CD4-positive, alpha-beta T cell treated with Interleukin-6 at 100 ng/mL for 8 hours (primary cell): ENCODE measurements around the gene STXBP5L.
"Not testable (repeated sequence)": the region's sequence is repeated elsewhere in the genome, so short reads cannot be mapped to it uniquely, and the experiment has no call there.

Experiments used
- DNase-seq: peaks from one replicate; pipeline ENCODE4 v3.0.0-alpha.2; 2020; ENCODE audit warnings: mixed read lengths, low spot score

Gene STXBP5L

GRCh38 chr3:121063628-121064027, 155.6 kb downstream of the STXBP5L start:
- no peak for DNase-seq

- DNase-seq, result no peak
These were observed 156.1 kb downstream of the STXBP5L start for GRCh38 chr3:121064121-121064520.

DNA sequence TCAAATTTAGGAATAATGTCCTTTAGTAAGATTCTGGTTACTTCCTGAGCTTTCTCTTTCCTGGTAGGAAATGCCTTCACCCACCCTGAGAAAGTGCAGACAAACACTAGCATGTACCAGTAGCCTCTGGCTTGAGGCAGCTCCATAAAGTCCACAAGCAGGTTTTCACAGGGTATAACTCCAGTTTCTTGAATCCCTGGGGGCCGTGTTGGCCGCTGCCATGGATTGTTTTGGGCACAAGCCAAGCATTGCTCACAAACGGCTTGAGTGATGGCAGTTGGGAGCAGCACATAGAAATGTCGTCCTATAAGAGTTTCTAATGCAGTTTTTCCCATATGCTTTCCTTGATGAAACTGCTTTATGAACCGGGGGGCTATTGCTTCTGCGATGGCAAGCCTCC, 164.1 kb downstream of the STXBP5L start:
- DNase-seq, result no peak

- DNase-seq, result no peak
These were observed 165.0 kb downstream of the STXBP5L start for GRCh38 chr3:121073011-121073410.

- no peak for DNase-seq
These were observed 167.2 kb downstream of the STXBP5L start for GRCh38 chr3:121075191-121075590.

DNA sequence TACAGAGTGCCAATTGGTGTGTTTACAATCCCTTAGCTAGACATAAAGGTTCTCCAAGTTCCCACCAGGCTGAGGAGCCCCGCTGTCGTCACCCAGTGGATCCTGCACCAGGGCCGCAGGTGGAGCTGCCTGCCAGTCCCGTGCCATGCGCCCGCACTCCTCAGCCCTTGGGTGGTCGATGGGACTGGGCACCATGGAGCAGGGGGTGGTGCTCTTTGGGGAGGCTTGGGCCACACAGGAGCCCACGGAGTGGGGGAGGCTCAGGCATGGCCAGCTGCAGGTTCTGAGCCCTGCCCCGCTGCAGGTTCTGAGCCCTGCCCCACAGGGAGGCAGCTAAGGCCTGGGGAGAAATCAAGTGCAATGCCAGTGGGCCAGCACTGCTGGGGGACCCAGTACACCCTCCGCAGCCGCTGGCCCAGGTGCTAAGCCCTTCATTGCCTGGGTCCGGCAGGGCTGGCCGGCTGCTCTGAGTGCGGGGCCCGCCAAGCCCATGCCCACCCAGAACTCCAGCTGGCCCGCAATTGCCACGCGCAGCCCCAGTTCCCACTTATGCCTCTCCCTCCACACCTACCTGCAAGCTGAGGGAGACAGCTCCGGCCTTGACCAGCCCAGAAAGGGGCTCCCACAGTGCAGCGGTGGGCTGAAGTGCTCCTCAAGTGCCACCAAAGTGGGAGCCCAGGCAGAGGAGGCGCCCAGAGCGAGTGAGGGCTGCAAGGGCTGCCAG, 170.5 kb downstream of the STXBP5L start:
- not testable (repeated sequence) for DNase-seq

- DNase-seq, result no peak
These were observed 188.9 kb downstream of the STXBP5L start for GRCh38 chr3:121096953-121097352.

GRCh38 chr3:121111086-121111485, 203.1 kb downstream of the STXBP5L start:
- DNase-seq, result not testable (repeated sequence)

- no peak for DNase-seq
These were observed 204.1 kb downstream of the STXBP5L start for GRCh38 chr3:121111914-121112612.

- DNase-seq, result no peak
These were observed 218.2 kb downstream of the STXBP5L start for GRCh38 chr3:121126033-121126706.

DNA sequence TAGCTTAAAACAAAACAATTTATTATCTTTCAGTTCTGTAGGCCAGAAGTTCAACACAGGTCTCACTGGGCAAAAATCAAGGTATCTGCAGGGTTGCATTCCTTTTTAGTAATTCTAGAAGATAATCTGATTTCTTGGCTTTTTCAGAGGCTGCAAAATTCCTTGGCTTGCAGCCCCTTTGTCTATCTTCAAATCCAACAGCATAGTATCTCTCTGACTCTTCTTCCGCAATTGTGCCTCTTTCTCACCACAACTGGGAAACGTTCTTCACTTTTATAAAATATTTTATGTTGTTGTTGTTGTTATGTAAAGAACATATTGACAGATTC, 218.7 kb downstream of the STXBP5L start:
- DNase-seq, result no peak

DNA sequence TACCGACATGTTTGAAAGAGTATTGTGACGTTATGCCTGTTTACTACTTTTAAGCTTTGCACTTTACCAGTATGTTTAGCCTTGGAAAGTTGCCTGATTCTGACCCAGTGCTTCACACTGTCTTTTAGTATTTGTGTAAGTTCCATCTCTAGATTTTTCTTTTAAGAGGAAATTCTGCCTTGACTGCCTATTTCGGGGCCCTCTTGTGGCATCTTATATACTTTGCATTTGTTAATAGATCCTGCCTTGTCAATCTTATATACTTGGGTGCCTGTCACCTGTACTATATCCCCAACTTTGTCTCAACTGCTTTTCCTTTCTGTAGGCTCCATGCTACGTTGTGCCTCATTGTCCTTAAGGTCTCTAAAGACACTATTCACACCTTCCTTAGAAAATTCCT, 244.6 kb downstream of the STXBP5L start:
- DNase-seq, result no peak

- no peak for DNase-seq
These were observed 245.8 kb downstream of the STXBP5L start for GRCh38 chr3:121153851-121154250.

GRCh38 chr3:121155028-121155427, 247.0 kb downstream of the STXBP5L start:
- no peak for DNase-seq

GRCh38 chr3:121165397-121165837, 257.4 kb downstream of the STXBP5L start:
- DNase-seq, result no peak

DNA sequence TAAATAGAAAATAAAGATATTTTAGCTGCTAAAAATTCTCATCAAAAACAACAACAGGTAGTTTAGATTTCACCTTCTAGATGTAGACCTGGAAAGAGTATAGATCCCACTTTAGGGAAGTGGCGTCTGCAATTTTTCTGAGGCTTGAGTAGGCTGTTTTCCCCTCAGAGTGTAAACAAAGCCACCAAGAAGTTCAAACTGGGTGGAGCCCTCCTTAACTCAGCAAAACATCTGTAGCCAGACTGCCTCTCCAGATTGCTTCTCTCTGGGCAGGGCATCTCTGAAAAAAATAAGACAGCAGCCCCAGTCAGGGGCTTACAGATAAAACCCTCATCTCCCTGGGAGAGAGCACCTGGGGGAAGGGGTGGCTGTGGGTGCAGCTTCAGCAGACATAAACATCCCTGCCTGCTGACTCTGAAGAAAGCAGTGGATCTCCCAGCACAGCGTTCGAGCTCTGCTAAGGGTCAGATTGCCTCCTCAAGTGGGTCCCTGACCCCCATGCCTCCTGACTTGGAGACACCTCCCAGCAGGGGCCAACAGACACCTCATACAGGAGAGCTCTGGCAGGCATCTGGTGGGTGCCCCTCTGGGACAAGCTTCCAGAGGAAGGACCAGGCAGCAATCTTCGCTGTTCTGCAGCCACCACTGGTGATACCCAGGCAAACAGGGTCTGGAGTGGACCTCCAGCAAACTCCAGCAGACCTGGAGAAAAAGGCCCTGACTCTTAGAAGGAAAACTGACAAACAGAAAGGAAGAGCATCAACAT, 259.6 kb downstream of the STXBP5L start:
- no peak for DNase-seq

GRCh38 chr3:121175083-121175482, 267.1 kb downstream of the STXBP5L start:
- DNase-seq, result no peak

- not testable (repeated sequence) for DNase-seq
These were observed 282.6 kb downstream of the STXBP5L start for GRCh38 chr3:121190626-121191025.

DNA sequence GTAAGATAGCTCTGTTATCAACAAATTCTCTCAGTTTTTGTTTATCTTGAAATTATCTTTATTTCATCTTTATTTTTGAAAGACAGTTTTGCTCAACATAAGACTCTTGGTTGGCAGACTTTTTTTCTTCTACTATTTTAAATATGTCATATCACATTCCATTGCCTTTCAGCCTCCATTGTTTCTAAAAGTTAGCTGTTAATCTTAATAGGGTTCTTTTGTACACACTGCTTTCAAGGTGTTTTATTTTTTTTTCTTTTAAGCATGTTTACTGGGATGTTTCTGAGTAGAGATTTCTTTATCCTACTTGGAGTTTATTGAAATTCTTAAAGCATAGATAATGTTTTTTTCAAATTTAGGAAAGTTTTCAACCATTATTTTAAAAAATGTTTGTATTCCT, 294.6 kb downstream of the STXBP5L start:
- DNase-seq, result no peak

DNA sequence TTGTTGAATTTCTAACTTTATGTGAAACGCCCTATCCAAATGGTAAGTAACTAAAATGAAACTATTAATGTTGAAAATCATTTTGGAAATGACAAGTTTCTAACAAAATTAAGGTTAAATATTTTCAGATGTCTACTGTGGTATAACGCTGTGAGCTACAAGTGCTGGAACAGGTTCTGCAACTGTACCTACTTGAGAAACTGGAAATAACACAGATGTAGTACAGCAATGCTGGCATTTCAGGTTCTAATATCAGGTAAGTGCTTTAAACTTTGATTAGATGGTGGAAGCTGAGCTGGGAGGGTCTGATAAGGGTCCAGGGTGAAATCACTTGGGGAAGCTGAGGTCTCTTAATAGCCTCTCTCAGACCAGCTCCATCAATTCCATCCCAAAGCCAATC, 315.1 kb downstream of the STXBP5L start:
- no peak for DNase-seq

DNA sequence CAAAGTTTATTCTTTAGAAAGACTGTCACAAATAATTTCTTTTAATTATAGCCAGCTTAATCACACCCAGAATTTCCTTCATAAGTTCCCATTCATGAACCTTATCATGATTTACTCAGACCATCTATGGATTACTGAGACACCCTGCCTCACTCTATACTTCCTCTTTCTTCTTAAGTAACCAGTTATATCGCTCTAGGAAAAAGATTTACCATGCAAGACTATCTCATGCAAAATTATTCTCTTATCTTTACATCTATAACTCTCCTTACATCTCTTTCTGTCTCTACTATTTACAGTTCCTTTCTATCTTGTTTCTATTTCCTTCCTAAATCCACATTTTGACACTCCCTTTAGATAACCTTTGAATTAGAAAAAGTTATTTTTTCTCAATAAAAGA, 321.0 kb downstream of the STXBP5L start:
- no peak for DNase-seq

- not testable (repeated sequence) for DNase-seq
These were observed 322.2 kb downstream of the STXBP5L start for GRCh38 chr3:121230194-121230593.
